Ishikawa (cell line): ENCODE results near the gene ATR.

Experiments used
- EP300 ChIP-seq: IDR thresholded peaks from 2 replicates; pipeline ENCODE4 v1.6.1; 2012; ENCODE audit warnings: borderline replicate concordance
- RAD21 ChIP-seq: IDR thresholded peaks from 2 replicates; pipeline ENCODE4 v1.6.1; 2012; ENCODE audit warnings: low read depth
- TAF1 ChIP-seq: IDR thresholded peaks from 2 replicates; pipeline ENCODE4 v1.6.1; 2012; ENCODE audit warnings: low read depth, mild to moderate bottlenecking

DNA sequence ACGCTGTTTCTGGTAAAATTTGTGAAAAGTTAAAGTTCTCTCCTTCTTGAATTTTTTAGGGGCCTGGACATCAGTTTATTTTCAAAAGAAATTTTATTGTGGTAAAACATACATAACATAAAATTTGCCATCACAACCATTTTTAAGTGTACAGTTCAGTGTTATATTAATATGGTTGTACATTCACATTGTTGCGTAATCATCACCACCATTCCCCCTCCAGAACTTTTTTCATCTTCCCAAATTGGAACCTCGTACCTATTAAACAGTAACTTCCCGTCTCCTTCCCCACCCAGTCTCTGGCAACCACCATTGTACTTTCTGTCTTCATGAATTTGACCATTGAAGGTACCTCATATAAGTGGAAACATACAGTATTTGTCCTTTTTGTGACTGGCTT, 107.7 kb downstream of the ATR start:
- TF ChIP-seq TAF1 (no peak), RAD21 (no peak), EP300 (no peak)
